ENCODE results near the gene PDCD1. TPM values are rescaled to one million over a fixed set of nuclear protein-coding genes. Genes with fewer than 3 reads are reported as not detected.
"Not testable (repeated sequence)": the region's sequence is repeated elsewhere in the genome, so short reads cannot be mapped to it uniquely, and the experiment has no call there.

Gene PDCD1
- total RNA-seq, 1 donor from 2014 or later: 2.0 TPM

DNA sequence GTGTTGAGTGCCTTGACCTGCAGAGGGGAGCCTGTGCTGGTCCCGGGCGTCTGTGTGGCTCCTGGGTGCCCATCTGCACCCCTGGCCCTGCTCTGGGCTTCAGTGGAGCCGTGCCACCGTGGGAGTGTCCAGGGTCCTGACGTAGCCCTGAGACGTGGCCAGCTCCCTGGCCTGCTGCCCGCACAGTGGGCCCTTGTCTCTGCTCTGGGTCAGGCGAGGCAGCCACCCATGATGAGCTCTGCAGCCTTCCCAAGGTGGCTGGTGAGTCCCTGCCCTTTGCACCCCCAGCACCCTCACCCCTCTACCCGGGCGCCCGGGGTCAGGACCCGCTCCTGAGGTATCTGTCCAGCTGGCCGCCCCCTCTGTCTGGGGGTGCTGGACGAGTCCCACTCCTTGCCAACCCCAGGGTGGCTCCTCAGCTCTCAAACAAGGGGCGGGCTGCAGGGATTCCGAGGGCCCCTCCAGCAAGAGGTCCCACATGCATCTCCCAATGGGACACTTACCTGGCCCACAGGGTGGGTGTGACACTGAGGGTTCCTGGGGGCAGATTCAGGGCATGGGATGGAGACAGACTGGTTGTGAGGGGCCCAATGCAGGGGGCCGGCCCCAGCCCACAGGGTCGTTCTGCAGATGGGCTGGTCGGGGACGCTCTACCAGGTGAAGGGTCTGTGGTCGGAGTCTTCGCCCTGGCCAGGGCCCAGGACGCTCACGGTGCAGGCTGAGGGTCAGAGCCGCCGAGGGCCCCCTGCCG is 47.3 kb downstream of the PDCD1 start:
- peak; percentile 91 for ATAC-seq (ENCODE audit: poor library complexity)
- peak; percentile 85 for DNase-seq
- intact Hi-C loops (cut with DNase I): no loop called here

DNA sequence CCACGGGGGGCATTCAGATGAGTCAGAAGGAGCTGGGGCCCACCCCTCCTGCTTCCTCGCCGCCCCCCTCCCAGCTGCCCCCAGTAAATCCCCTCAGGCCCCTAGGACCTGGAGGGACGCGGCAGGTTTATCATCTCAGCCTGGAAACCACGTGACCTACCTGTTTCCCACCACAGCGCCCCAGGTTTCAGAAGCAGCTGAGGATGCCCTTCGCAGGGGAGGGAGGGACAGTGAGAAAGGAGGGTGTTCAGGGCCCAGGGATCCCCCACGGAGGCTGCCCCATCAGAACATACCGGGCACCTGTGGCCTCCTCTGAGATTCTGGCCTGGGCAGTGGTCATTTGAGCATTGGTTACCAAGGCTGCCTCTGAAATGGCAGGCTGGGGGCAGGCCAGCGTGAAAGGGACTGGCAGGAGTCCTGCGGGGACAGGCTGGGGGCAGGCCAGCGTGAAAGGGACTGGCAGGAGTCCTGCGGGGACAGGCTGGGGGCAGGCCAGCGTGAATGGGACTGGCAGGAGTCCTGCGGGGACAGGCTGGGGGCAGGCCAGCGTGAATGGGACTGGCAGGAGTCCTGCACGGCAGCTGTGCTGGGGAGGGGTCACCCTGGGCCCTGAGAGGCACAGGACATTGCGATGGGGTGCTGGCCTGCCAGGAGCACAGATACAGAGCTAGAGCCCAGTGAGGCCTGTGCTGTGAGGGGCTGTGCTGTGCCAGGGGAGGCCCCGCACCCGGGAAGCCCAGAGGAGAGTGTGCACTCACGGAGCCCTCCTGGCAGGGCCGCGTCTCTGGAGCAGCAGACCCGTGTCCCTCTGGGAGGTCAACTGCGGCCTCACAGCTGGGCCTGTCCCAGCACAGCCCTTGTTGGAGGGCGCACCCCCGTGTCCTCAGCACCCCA is 48.1 kb downstream of the PDCD1 start:
- intact Hi-C loops (cut with DNase I): no loop called here

GRCh38 chr2:241809383-241810306 is 49.0 kb downstream of the PDCD1 start:
- DNase-seq (peak; percentile 36), ATAC-seq (ENCODE audit: poor library complexity) (no peak)
- intact Hi-C loops (cut with DNase I): no loop called here

More for the DNA sequence above, 48.1 kb downstream of the PDCD1 start:
- DNase-seq (peak; percentile 78), ATAC-seq (ENCODE audit: poor library complexity) (peak; percentile 92)

DNA sequence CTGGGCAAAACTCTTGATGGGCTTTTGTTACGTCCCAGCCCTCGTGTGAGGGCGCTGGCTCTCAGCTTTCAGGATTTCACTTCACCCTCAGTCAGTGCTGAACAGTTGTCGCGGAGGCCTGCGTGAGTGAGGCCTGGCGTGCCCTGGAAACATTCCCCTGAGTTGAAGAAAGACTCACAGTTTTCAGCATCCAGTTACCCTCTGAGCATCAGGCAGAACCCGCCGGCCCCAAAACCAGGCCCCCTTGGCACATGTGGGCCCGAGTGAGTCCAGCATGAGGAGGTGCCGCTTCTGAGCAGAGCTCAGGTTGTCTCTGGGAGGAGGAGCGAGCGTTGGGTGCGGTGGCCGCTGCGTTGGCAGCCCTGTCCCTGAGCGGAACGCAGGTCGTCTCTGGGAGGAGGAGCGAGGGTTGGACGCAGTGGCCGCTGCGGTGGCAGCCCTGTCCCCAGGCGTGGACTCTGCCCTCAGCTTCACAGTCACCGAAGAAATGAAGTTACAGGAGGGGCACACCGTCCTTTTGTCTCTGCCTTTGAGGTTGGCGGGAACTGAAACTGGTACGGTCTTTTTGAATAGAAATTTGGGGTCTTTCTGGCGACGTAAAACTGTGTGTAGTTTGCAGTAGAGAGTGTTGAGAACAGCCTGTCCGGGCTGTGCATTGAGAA is 49.8 kb downstream of the PDCD1 start, which contains the start of gene NEU4:
NEU4 (plus strand) TSS at position 473 of the 662 bp plus-strand sequence. CDS start 5,292 bp downstream, outside the sequence.
- DNase-seq (peak; percentile 29), ATAC-seq (ENCODE audit: poor library complexity) (no peak)
- intact Hi-C loops (cut with DNase I): no loop called here

DNA sequence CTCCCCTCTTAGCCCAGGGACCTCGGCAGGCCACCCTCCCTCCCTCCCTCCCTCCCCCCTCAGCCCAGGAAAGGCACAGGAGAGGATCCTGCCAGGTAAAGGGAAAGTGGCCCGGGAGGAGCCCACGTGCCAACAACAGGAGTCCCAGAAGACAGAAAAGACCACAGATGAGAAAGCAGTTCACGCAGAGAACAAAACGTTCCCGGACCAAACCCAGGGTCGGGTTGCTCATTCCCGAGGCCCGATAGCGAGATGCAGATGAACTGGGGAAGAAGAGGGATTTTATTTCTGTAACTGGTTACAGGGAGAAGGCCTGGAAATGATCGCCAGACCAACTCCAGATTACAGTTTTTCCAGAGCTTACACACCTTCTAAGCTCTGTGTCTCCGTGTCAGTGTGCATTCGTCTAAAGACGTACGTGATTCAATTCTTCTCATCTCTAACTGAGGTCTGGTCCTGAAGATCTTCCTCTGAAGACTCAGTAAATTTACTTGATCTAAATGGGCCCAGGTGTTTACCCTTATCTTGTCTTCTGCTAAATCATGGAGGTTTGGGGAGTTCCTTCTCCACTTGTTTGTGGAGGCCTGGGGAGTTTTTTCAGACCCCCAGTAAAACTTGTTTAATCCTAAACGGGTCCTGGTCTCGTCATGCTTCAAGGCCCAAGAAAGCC is 50.5 kb downstream of the PDCD1 start:
- no peak for DNase-seq
- ATAC-seq (ENCODE audit: poor library complexity): no peak
- intact Hi-C loops (cut with DNase I): no loop called here

DNA sequence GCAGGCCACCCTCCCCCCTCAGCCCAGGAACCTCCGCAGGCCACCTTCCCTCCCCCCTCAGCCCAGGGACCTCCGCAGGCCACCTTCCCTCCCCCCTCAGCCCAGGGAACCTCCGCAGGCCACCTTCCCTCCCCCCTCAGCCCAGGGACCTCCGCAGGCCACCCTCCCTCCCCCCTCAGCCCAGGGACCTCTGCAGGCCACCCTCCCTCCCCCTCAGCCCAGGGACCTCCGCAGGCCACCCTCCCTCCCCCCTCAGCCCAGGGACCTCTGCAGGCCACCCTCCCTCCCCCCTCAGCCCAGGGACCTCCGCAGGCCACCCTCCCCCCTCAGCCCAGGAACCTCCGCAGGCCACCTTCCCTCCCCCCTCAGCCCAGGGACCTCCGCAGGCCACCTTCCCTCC is 52.5 kb downstream of the PDCD1 start:
- intact Hi-C loops (cut with DNase I); DNase-seq; ATAC-seq (ENCODE audit: poor library complexity): not testable (repeated sequence)

GRCh38 chr2:241804326-241805229 is 54.1 kb downstream of the PDCD1 start:
- ATAC-seq (ENCODE audit: poor library complexity) (no peak), DNase-seq (no peak)
- intact Hi-C loops (cut with DNase I): no loop called here

- peak; percentile 80 for ATAC-seq (ENCODE audit: poor library complexity)
- peak; percentile 67 for DNase-seq
- intact Hi-C loops (cut with DNase I): no loop called here
Observed at GRCh38 chr2:241803387-241804325, 55.0 kb downstream of the PDCD1 start.

DNA sequence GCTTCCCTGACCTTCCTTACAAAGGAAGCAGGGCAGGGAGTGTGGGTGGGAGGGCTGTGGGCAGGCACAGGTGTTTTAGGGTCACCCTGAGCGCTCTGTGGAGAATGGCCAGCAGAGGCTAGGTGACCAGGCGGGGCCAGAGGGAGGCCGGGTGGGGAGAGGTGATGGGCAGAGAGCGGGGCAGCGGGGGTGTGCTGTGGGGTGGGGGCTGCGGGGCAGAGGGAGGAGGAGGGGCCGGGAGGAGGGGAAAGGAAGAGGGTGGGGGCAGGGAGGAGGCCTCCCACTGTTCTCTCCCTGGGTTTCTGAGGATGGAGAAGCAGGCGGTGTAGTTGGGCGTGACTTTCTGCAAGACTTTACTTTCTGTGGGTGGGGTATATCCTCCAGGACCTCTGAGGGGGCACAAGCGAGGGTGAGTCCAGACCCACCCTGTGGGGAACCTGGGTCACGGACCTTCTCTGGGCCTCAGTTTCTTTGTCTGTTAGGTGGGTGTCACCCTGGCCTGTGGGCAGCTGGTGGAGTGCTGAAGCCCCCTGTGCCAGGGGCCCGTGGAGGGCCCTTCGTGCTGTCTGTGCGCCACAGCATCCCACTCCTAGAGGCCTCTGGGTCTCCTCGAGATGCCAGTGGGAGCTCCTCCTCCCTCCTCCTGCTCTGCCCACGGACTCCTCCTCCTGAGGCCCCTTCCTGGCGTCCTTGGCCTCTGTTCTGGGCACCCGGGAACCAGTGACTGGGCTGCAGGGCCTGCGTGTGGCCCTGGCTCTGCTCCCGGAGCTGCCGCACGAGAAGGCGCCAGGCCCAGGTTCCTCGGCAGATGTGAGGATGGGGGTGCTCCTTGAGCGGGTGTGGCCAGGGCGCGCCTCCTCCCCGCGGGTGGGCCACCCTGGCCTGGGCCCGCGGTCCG is 56.0 kb downstream of the PDCD1 start:
- intact Hi-C loops (cut with DNase I): no loop called here
- ATAC-seq (ENCODE audit: poor library complexity) (no peak), DNase-seq (no peak)

DNA sequence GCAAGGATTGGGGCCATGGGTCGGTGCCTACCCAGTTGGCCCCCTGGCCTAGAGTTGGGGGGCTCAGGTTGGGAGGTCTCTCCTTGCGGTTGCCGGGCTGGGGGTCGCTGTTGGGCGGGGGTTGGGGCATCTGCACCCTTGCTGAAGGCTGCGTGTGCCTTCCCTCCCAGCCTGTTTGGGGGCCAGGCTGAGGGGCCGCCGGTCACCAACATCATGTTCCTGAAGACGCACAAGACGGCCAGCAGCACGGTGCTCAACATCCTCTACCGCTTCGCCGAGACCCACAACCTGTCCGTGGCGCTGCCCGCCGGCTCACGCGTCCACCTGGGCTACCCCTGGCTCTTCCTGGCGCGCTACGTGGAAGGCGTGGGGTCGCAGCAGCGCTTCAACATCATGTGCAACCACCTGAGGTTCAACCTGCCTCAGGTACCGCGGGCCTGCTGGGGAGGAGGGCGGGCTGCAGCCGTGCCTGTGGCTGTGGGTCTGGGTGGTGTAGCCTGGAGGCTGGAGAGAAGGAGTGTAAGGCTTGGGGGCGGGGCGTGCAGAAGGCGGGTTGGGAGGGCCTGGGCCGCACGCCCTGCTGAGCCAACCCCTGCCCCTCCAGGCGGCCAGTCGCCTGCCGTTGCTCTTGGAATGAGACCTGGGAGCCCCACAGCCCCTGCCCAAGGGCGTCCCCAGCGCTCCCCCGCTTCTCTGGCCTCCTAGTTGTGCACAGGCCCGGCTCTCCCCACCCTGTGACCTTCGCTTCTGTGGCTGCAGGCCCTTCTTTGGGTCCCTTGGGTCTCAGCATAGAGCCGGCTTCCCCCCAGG is 56.9 kb downstream of the PDCD1 start:
- DNase-seq (no peak), ATAC-seq (ENCODE audit: poor library complexity) (no peak)
- intact Hi-C loops (cut with DNase I): no loop called here

- intact Hi-C loops (cut with DNase I); ATAC-seq (ENCODE audit: poor library complexity): not testable (repeated sequence)
- peak; percentile 23 for DNase-seq
Observed at GRCh38 chr2:241800198-241800903, 58.3 kb downstream of the PDCD1 start.
